GM12873 (cell line): Measurements from ENCODE around the gene ADGRF4.

Experiments
- CTCF ChIP-seq: IDR thresholded peaks from 2 replicates; pipeline ENCODE4 v1.5.1; 2012; ENCODE audit warnings: low read depth, mild to moderate bottlenecking, moderate library complexity, low read length, control low read depth; ENCODE audit not compliant: insufficient read depth; ENCODE audit errors: missing control alignments

Gene ADGRF4

GRCh38 chr6:47698342-47698787 is at the start of gene ADGRF4:
Gene ADGRF4, plus strand, starts transcription at chr6:47698580. Its CDS starts 8,666 bp downstream, at chr6:47707246.
- no peak for TF ChIP-seq CTCF

- TF ChIP-seq CTCF = no peak
Observed at GRCh38 chr6:47650553-47651432, 47.6 kb upstream of the ADGRF4 start.

- TF ChIP-seq CTCF = no peak
Observed at GRCh38 chr6:47651505-47651944, 46.9 kb upstream of the ADGRF4 start.

GRCh38 chr6:47653706-47654105 is 44.7 kb upstream of the ADGRF4 start:
- TF ChIP-seq CTCF = no peak

GRCh38 chr6:47654255-47654654 is 44.1 kb upstream of the ADGRF4 start:
- no peak for TF ChIP-seq CTCF

GRCh38 chr6:47655719-47656595 is 42.4 kb upstream of the ADGRF4 start:
- TF ChIP-seq CTCF = no peak

- TF ChIP-seq CTCF = no peak
Observed at GRCh38 chr6:47661960-47662359, 36.4 kb upstream of the ADGRF4 start.
